Stimulated activated CD8-positive, alpha-beta memory T cell treated with anti-CD3 and anti-CD28 coated beads, Interleukin-12 subunit alpha, Interleukin-12 subunit beta, amount 100 ng/mL, for 1 hour (primary cell): ENCODE results near the gene BRIP1.
"Not testable (repeated sequence)": the region's sequence is repeated elsewhere in the genome, so short reads cannot be mapped to it uniquely, and the experiment has no call there.

Experiments used
- DNase-seq: peaks from one replicate; pipeline ENCODE4 v3.0.0-alpha.2; 2020; ENCODE audit warnings: low read depth

The BRIP1 gene

DNA sequence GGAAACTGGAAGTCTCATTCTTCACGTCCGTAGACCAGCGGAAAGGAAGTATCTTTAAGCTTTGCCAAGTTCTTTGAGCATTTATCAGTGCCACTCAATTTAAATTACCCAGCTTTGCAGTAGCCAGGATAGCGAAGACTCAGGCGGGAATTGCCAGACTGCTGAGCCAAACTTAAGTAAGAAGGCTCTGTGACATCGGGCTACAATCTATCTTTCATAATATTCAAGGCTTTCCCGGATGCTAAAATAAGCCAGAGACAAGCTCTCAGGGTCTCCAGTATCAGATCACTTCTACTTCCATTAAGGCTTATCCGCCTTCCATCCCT lies 436 bp upstream of the BRIP1 start:
- DNase-seq, result no peak

DNA sequence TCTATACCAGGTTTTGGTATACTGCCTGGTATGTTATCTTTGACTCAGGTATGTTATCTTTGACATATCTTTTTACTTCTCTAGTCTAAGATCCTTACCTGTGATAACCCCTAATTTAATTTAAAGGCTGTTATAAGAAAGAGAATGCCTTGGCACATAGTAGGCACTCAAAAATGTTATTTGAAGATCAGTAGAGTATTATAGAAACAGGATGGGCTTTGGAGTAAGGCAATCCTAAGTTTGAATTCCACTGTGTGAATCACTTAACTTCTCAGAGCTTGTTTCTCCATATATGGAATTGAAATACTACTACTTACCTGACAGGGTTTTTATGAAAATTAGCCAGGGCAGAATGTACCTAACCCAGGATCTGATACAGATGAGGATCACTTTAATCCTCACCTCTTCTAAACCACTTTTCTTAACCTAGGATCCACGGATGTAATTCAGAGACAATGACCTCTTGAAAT lies 1.2 kb downstream of the BRIP1 start:
- no peak for DNase-seq

- not testable (repeated sequence) for DNase-seq
These were observed 2.9 kb downstream of the BRIP1 start for GRCh38 chr17:61860397-61860796.

- DNase-seq, result no peak
These were observed 7.3 kb downstream of the BRIP1 start for GRCh38 chr17:61856035-61856434.

- no peak for DNase-seq
These were observed 10.5 kb downstream of the BRIP1 start for GRCh38 chr17:61852857-61853256.

DNA sequence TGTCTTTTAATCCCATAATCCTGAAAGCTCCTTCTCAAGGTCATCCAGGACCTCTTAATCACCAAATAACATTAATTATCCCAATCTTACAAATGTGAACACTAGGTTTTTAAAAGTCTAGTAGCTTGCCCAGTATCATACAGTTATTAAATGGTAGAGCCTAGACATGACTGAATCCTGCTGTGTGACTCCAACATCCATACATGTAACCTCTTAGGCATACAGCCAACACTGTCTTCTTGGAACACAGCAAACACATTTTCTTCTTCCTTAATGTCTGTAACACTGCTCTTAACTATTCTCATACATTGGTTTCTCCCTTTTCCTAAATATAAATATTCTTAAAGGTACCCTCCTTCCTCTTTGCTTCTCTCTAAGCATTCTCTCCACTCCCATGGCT lies 13.7 kb downstream of the BRIP1 start:
- DNase-seq, result no peak

DNA sequence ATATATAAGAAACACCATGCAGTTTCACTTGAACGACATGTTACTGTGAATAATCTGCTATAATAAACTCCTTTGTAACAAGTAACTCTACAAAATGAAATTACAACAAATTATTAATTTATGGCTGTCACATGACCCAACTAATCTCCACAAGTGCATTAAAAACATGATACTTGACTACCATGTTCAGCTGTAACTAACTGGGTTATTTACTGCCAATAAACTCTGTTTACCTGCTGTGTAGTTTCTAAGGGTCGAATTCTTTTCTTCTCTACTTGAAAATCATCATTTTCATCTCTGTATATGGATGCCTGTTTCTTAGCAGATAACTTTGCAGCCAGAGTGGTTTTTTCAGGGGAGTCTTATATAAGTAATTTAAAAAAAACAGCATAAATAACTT lies 14.4 kb downstream of the BRIP1 start:
- DNase-seq, result no peak

GRCh38 chr17:61848247-61848646 lies 15.1 kb downstream of the BRIP1 start:
- no peak for DNase-seq

- no peak for DNase-seq
These were observed 15.7 kb downstream of the BRIP1 start for GRCh38 chr17:61847659-61848058.

DNA sequence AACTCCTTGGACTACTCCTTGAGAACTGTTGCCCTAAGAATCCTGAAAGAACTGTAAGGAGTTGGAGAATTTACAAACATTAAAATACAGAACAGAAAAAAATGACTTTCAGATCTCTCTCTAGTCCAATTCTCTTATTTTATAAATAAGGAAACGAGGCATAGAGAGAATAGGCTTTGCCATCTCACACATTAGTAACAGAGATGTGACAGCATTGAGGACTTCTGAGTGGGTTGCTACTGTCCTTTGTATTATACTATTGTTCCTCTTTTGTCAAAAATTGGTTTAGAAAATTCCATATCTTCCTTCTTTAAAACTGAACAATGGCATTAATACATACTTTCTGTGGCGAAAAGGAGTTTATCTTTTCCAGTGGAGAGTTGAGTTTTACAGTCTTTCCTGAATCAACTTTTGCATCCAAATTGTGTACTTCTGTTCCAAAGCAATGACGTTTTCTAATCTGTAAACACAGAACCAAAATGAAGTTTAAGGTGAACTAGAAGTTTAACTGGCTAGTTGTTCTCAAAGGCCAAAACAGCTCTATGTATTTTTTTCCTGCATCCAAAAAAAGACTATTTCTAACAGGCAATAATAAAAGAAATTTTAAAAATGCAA lies 16.5 kb downstream of the BRIP1 start:
- DNase-seq, result no peak

GRCh38 chr17:61846088-61846487 lies 17.2 kb downstream of the BRIP1 start:
- no peak for DNase-seq

DNA sequence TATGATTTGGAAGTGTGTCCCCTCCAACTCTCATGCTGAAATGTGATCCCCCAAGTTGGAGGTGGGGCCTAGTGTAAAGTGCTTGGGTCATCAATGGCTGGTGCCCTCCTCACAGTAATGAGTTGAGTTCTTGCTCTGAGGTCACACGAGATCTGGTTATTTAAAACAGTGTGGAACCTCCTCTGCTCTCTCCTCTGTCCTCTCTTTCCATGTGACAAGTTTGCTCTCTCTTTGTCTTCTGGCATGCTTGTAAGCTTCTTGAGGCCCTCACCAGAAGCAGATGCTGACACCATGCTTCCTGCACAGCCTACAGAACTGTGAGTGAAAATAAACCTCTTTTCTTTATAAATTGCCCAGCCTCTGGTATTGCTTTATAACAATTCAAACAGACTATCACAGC lies 19.9 kb downstream of the BRIP1 start:
- DNase-seq, result no peak

GRCh38 chr17:61842899-61843298 lies 20.4 kb downstream of the BRIP1 start:
- DNase-seq, result no peak

DNA sequence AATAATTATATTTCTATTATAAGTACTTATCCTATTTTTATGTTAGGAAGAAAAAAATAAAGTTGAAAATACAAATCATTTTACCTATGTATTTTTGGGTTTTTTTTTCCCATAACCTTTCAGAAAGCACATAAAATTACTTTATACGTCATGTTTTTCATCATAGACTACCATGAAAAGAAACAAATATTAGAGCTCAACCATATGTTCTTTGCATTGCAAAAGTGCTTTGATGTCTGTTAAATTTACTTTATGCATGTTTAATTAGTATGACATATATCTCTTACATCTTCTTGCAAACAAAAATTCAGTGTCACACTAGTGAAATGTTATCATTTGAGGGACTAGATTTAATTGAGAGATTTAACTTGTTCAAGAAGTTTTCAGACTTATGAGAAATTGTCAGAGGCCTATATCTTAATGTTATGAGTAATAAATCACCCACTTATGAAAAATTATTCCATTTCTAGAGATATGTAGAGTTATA lies 24.0 kb downstream of the BRIP1 start:
- DNase-seq, result no peak

DNA sequence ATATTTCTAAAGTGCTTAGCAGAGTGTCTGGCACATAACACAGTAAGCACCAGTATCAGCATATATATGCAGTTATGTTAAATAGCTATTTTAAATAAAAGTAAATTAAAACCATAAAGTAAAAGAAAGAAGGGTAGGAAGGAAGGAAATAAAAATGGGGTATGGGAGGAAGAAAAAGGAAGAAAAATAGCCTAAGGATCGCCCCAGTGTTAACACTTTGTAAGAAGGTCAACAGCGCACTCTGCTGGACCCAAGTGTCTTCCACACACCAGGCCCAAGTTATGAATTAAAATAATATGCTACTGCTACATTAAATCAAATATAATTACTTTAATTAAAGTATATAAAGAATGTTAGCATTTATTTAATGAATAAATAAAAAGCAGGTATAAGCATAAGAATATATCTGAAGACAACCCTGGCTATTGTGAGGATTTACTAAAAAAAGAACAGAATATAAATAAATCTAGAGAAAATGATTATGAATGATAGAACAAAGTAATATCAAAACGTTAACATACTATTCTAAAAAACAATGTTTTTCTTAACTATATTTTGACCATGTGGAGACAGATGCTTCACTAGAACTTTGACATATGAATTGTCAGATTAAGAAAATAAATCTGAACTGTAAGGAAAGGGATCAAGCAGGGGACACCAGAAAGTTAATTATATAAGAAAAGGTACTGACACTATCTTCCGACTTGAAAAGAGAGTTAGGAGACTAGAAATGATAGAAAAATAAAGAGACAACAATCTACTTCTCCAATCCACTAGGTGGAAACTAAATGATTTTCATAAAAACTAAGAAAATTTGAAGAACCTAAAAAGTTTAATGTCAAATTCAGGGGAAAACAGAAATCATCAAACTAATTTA lies 25.9 kb downstream of the BRIP1 start:
- DNase-seq, result peak; percentile 19

DNA sequence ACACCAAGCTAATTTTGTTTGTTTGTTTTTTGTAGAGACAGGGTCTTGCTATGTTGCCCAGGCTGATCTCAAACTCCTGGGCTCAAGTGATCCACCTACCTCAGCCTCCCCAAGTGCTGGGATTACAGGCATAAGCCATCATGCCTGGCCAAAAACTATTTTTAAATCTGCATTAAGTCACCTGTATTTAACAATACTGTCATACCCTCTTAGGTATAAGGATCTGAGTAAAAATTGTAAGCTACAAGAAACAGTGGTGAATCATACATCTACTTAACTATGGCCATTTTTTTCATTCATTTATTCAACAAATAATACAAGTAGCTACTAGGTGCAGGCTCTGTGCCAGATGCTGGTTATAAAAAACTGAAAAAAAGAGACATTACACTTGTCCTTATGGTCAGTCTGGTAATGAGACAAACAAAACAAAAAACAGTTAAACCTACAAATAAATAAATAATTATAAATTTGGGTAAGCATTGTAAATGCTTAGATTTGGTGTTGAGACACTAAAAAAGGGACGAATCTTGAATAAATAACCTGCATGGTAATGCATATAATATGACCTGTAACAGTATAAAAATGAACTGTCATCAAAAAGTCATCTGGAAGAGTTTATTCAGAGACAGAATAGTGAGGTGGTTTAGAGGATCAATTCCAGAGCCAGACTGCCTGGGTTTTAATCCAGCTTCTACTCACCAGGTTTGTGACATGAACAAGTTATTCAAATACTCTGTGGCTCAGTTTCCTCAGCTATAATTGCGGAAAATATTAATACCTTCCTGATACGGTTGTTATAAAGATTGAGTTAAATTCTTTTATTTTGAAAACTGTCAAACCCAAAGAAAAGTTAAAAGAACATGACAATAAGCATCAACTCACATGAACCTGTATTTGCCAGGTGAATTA lies 26.8 kb downstream of the BRIP1 start:
- DNase-seq, result no peak

GRCh38 chr17:61835606-61836005 lies 27.7 kb downstream of the BRIP1 start:
- no peak for DNase-seq

- no peak for DNase-seq
These were observed 28.7 kb downstream of the BRIP1 start for GRCh38 chr17:61834610-61835009.

- DNase-seq, result no peak
These were observed 29.7 kb downstream of the BRIP1 start for GRCh38 chr17:61833536-61834193.

DNA sequence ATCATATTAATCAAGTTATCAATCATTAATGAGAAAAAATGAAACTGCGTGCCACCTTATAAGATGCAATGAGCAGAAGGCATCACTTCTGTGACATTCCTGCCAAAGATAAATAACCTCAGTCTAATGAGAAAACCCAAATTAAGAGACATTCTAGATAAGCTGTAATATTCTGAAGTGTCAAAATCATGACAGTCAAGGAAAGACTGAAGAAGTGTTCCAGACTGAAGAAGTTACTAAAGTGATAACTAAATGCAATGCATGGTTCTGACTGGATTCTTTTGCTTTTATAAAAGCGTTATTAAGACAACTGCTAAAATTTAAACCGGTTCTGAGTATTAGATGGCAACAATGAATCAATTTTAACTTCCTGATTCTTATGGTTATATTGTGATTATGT lies 30.9 kb downstream of the BRIP1 start:
- DNase-seq, result no peak

GRCh38 chr17:61831099-61831498 lies 32.2 kb downstream of the BRIP1 start:
- no peak for DNase-seq

DNA sequence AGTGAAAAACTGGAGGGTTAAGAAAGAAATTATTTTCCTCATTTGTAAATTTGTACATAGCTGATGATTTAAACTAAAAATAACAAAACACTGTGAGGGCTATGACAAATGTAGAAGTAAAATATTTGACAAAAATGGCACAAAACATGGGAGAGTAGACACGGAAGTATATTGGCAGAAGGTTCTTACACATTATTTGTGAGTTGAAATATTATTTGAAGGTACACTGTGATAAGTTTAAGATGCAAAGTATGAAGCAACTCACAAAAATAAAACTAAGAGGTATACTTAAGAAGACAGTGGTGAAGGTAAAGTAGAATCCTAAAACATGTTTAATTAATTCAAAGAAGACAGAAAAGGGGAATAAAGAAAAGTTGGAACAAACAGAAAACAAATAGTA lies 34.6 kb downstream of the BRIP1 start:
- DNase-seq, result no peak
